NCI-H2227 treated with DMSO at 0.1 percent for 48 hours (cell line): Measurements from ENCODE around the gene LILRA5.
"Not testable (repeated sequence)": the region's sequence is repeated elsewhere in the genome, so short reads cannot be mapped to it uniquely, and the experiment has no call there.

Experiments used
- DNase-seq: peaks from one replicate; lab custom pipeline; 2025; lab: John Stamatoyannopoulos, UW

Gene LILRA5

DNA sequence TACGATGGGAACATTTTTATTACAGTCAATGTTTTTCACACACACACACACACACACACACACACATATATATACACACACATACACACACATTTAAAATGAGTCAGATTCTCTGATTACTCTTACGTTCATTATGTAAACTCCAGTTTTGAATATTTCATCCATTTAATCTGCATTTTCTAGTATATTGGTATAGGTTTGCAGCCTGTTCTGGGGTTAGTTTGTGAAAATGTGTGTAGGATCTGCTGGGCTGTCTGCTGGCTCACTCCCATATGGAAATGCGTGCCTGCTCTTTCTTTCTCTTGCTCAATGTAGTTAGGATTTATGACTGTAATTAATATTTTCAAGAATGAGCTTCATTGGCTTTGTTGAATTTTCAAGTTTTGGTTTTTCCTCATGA, 39.1 kb downstream of the LILRA5 start:
- no peak for DNase-seq

DNA sequence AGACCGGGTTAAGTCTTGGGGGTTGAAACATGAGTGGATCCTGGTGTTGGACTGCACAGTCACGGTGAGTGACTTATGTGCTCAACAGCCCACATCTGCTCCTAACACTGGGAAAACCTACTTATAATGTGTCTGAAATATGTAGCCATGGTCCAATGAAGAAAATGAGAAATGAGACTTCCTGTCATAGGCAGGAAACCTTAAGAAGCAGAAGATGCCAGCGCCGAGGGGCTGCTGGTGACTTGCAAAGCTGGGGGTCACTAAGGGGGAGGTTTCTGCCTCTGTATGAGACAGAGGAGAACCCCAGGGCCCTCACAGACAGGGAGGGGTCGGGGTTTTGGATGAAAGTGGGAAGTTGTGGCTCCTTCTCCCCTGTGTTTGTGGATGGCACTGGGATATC, 40.8 kb downstream of the LILRA5 start:
- DNase-seq, result not testable (repeated sequence)

DNA sequence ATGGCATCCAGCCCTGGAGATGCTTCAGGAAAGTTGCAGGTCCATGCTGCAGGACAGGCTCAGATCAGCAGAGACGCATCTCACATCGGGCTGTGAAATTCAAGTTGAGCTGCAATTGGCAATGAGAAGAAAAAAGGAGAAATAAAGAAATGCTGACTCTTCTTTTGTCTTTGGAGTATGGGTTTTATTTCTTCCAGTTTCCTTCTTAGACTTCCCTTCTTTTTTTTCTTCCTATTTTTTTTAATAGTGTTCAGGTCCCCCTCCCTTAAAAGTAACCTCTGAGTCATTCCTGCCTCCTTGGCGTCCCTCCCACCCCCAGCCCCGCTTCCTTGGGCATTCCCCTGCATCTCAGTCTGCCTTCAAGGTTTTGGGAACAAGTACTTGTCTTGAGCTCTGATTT, 41.4 kb downstream of the LILRA5 start:
- not testable (repeated sequence) for DNase-seq

GRCh38 chr19:54271106-54271505, 41.9 kb downstream of the LILRA5 start:
- DNase-seq, result no peak

DNA sequence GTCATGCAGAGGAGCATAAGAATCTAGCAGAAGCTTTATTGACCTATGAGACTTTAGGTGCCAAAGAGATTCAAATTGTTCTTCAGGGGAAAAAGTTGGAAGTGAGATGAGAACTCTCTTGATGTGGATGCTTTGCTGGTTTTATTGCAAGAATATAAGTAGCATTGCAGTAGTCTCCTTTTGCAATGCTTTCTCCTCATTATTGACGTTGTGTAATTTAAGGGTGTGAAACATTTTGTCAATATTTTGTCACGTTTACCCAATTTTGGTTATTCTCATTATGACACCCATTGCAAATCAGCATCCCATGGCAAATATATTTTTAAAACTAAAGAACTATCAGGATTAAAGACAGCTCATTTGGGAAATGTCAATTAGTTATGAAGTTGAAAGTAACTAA, 44.0 kb downstream of the LILRA5 start:
- no peak for DNase-seq

- DNase-seq, result peak; percentile 37
Observed at GRCh38 chr19:54266133-54266532, 46.8 kb downstream of the LILRA5 start.

DNA sequence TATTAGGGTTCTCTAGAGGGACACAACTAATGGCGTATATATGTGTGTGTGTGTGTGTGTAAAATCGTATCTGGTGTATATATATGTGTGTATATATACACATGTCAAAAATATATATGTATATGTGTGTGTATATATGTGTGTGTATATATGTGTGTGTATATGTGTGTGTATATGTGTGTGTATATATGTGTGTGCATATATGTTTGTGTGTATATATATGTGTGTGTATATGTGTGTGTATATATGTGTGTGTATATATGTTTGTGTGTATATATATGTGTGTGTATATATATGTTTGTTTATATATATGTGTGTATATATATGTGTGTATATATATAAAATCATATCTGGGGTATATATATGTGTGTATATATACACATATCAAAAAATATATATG, 50.5 kb downstream of the LILRA5 start:
- no peak for DNase-seq

DNA sequence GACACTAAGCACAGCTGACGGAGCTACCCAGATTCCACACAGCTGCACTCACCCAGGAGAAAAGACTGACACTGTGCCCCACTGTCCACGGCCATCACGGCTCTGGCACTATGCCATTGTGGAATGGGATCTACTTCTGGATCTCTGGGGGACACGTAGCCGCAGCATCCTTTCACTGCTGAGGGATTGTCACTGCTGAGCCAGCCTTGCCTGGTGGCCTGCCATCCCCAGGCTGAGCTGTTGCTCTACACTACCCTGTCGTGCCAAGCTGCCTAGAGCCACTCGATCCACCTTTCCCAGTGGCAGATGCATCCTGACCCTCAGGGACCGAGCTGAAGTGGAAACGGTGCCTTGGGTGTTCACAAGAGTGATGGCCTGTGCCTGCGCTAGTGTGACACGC, 50.9 kb downstream of the LILRA5 start:
- DNase-seq, result no peak

DNA sequence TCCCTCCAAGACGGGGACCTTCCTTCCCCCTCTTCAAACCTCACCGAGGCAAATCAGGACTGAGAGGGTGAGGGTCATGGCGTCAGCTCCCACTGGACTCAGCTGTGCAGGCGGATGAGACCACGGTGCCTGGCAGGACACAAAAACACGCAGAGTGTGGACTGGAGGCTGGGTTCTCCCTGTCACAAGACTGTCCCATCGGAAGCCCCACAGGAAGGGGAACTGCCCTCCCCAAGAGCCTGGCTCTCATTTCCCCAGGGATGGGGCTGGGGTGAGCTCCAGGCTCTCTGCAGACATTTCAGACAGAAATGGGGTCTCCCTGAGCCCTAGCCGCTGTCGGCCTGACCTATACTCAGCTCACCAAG, 55.9 kb downstream of the LILRA5 start, which contains the start of gene LILRB5:
TSS of gene LILRB5 (minus strand) at position 158 of the 365 bp plus-strand sequence. CDS start at position 78, 80 bp downstream.
- DNase-seq, result no peak
